Panc1 (cell line): ENCODE measurements around the gene PCBP4. TPM values are rescaled to one million over a fixed set of nuclear protein-coding genes. Genes with fewer than 3 reads are reported as not detected.
"Not testable (repeated sequence)": the region's sequence is repeated elsewhere in the genome, so short reads cannot be mapped to it uniquely, and the experiment has no call there.

Experiments
- ATAC-seq: fragments of 200-7000 bp; cut with Tn5 transposase; 2 replicates; pipeline ENCODE4 v1.9.1; 2020; ENCODE audit warnings: mild to moderate bottlenecking, moderate library complexity
- BruUV-seq: library from RNA; stranded (reverse); fragments of 400-500 nt; replicated peaks from 2 replicates; lab custom pipeline; 2021; lab: Mats Ljungman, UMichigan
- CTCF ChIA-PET: fragments of 300-600 bp; sonication (Branson Sonifier 250); formaldehyde crosslinking; loops from one replicate; lab custom pipeline; 2022; ENCODE audit warnings: antibody characterized with exemption; lab: Charles Lee
- POLR2A ChIA-PET: fragments of 300-600 bp; sonication (Branson Sonifier 250); formaldehyde crosslinking; loops from one replicate; lab custom pipeline; 2022; ENCODE audit warnings: antibody characterized with exemption; lab: Charles Lee
- DNase-seq: peaks from one replicate; pipeline ENCODE4 v3.0.0-alpha.2; 2010; ENCODE audit warnings: low read depth, low spot score
- H3K27ac ChIP-seq: 2 replicates; pipeline ENCODE4 v1.5.1; 2011; ENCODE audit warnings: mild to moderate bottlenecking, low read length, inconsistent platforms
- H3K27me3 ChIP-seq: fragments of 200-500 bp; sonication (Bioruptor generic); 2 replicates; pipeline ENCODE4 v1.6.0; 2014; ENCODE audit warnings: low read length, inconsistent platforms; ENCODE audit not compliant: control insufficient read depth, insufficient read depth
- H3K36me3 ChIP-seq: fragments of 200-500 bp; sonication (Bioruptor generic); 2 replicates; pipeline ENCODE4 v1.5.1; 2014; ENCODE audit warnings: inconsistent platforms, mild to moderate bottlenecking, low read length, moderate library complexity; ENCODE audit not compliant: control insufficient read depth, insufficient read depth
- H3K4me1 ChIP-seq: 2 replicates; pipeline ENCODE4 v1.5.1; 2011; ENCODE audit warnings: inconsistent platforms, mild to moderate bottlenecking, low read length, moderate library complexity; ENCODE audit not compliant: control insufficient read depth, insufficient read depth
- H3K4me3 ChIP-seq, 2 experiments: 2 replicates each; pipeline ENCODE4 v1.5.1; 2011 to 2012; ENCODE audit warnings: low read depth in 2 of 2, low read length in 2 of 2, mild to moderate bottlenecking in 2 of 2, inconsistent platforms in 1 of 2, moderate library complexity in 1 of 2
- H3K9me3 ChIP-seq: fragments of 200-500 bp; sonication (Bioruptor generic); 2 replicates; pipeline ENCODE4 v1.5.1; 2014; ENCODE audit warnings: low read depth, mild to moderate bottlenecking, inconsistent platforms, low read length, moderate library complexity; ENCODE audit not compliant: control insufficient read depth, insufficient read depth
- CTCF ChIP-seq: fragments of 450-650 bp; IDR thresholded peaks from 2 replicates; pipeline ENCODE4 v1.5.1; 2017; ENCODE audit warnings: mild to moderate bottlenecking
- POLR2AphosphoS5 ChIP-seq: IDR thresholded peaks from 2 replicates; pipeline ENCODE4 v1.6.1; 2012; ENCODE audit warnings: mild to moderate bottlenecking, low read depth, low read length, moderate library complexity
- REST ChIP-seq, 2 experiments: IDR thresholded peaks; 2 replicates each; pipeline ENCODE4 v1.6.1; 2011 to 2012; ENCODE audit warnings: low read depth in 2 of 2, control low read depth in 1 of 2, low read length in 1 of 2, mild to moderate bottlenecking in 1 of 2, moderate library complexity in 1 of 2; ENCODE audit not compliant: insufficient read depth in 1 of 2
- SIN3A ChIP-seq: IDR thresholded peaks from 2 replicates; pipeline ENCODE4 v1.6.1; 2012; ENCODE audit warnings: low read depth, mild to moderate bottlenecking, low read length, moderate library complexity, borderline replicate concordance; ENCODE audit not compliant: insufficient read depth
- TCF7L2 ChIP-seq: IDR thresholded peaks from 2 replicates; pipeline ENCODE4 v1.6.1; 2011; ENCODE audit warnings: mild to moderate bottlenecking, low read depth, low read length, inconsistent platforms
- in situ Hi-C: cut with HindIII; loops from 2 replicates; pipeline ENCODE4 v1.10.0; 2016; ENCODE audit warnings: low sequenced_read_pairs, low pct_unique_long_range_greater_than_20kb
- intact Hi-C: fragments of 100-400 bp; cut with micrococcal nuclease; formaldehyde crosslinking; loops from one replicate; pipeline ENCODE4 v1.10.0; 2022; ENCODE audit not compliant: unreplicated experiment
- total RNA-seq: library from RNA; stranded (reverse); gene quantifications from one replicate; pipeline ENCODE4 v1.2.1, GENCODE V29; 2021; ENCODE audit not compliant: unreplicated experiment

The PCBP4 gene
- total RNA-seq, 1 experiment from 2014 or later, result 58.0 TPM

- ATAC-seq, result no peak
- no TSS peak for BruUV-seq
- TF ChIP-seq REST (IDR thresholded peaks at IDR 0.05; ENCODE audit: insufficient read depth in 1 of 2, low read depth in 2 of 2, low read length in 1 of 2), result no peak
- TF ChIP-seq POLR2AphosphoS5, result no peak
- TF ChIP-seq TCF7L2, result no peak
- TF ChIP-seq SIN3A, result no peak
- TF ChIP-seq CTCF, result no peak
- Histone ChIP-seq H3K4me3 (peak overlapping the region; percentile 91 to 96), H3K36me3 (peaks cover 13% of the 10 kb centered on the region), H3K27ac (peak overlapping the region; percentile 81), H3K9me3 (no peaks in the 10 kb centered on the region), H3K27me3 (no peaks in the 10 kb centered on the region), H3K4me1 (peaks cover 18% of the 10 kb centered on the region)
- intact Hi-C loops (no loop called here), in situ Hi-C loops (no loop called here)
- no peak for DNase-seq
- CTCF ChIA-PET, result no interaction called here
- POLR2A ChIA-PET, result interaction anchor here (0.6 to 0.8 kb wide), 3 partner anchors 52 to 142 kb away, joined by 3 to 4 read pairs (median 3); no protein-coding TSS in a partner anchor
Observed at GRCh38 chr3:51994530-51994929, 27.3 kb upstream of the PCBP4 start.

- DNase-seq, CTCF ChIA-PET, POLR2A ChIA-PET, H3K4me3 ChIP-seq, in situ Hi-C loops, H3K27ac ChIP-seq, ATAC-seq, intact Hi-C loops, H3K27me3 ChIP-seq, H3K9me3 ChIP-seq: not testable (repeated sequence)
- TSS peak; percentile 95 for BruUV-seq
- Histone ChIP-seq H3K36me3 (peaks cover 13% of the 10 kb centered on the region), H3K4me1 (peaks cover 18% of the 10 kb centered on the region)
Observed at GRCh38 chr3:51993657-51994056, 26.4 kb upstream of the PCBP4 start.

- H3K36me3 ChIP-seq, result peaks cover 13% of the 10 kb centered on the region
- H3K4me3 ChIP-seq, result no peak overlapping the region
- H3K27me3 ChIP-seq, result no peaks in the 10 kb centered on the region
- in situ Hi-C loops (no loop called here), intact Hi-C loops (no loop called here)
- POLR2A ChIA-PET, result interaction anchor here (1.5 kb wide), 1 partner anchor 9 kb away, joined by 3 read pairs; the partner anchor contains the start of gene ACY1
- CTCF ChIA-PET, result no interaction called here
- DNase-seq (no peak), ATAC-seq (no peak)
- peaks cover 13% of the 10 kb centered on the region for H3K4me1 ChIP-seq
- no peaks in the 10 kb centered on the region for H3K9me3 ChIP-seq
- BruUV-seq, result no TSS peak
- H3K27ac ChIP-seq, result no peak overlapping the region
- no peak for TF ChIP-seq SIN3A
- peak; percentile 58 for TF ChIP-seq POLR2AphosphoS5
- no peak for TF ChIP-seq TCF7L2
- TF ChIP-seq REST (IDR thresholded peaks at IDR 0.05; ENCODE audit: insufficient read depth in 1 of 2, low read depth in 2 of 2, low read length in 1 of 2), result no peak
Observed at GRCh38 chr3:51992017-51992682, 24.9 kb upstream of the PCBP4 start.

- H3K4me3 ChIP-seq, BruUV-seq, H3K27ac ChIP-seq, DNase-seq, H3K9me3 ChIP-seq, intact Hi-C loops, H3K27me3 ChIP-seq, CTCF ChIA-PET, POLR2A ChIA-PET, ATAC-seq, in situ Hi-C loops: not testable (repeated sequence)
- peaks cover 13% of the 10 kb centered on the region for H3K36me3 ChIP-seq
- H3K4me1 ChIP-seq, result peaks cover 13% of the 10 kb centered on the region
Observed at GRCh38 chr3:51990501-51990971, 23.3 kb upstream of the PCBP4 start.
